ENCODE data around the gene CEP97. TPM values are rescaled to one million over a fixed set of nuclear protein-coding genes. Genes with fewer than 3 reads are reported as not detected.
A peak's percentile ranks its signal among the peaks of the same experiment; 100 is the strongest.
"Not testable (repeated sequence)": the region's sequence is repeated elsewhere in the genome, so short reads cannot be mapped to it uniquely, and the experiment has no call there.

The CEP97 gene
- total RNA-seq, 1 experiment from 2014 or later = 21.7 TPM

DNA sequence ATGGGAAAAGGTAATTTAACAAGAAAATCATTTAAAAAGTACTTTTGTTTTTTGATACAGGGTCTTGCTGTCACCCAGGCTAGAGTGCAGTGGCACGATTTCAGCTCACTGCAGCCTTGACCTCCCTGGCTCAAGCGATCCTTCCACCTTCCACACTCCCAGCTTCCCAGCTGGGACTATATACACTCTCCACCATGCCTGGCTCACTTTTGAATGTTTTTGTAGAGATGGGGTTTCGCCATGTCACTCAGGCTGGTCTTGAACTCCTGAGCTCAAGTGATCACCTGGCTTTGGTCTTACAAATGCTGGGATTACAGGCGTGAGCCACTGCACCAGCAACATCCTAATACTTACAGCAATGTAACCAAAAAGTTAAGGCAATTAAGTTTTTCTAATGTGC is 43.9 kb upstream of the CEP97 start:
- H3K27me3 ChIP-seq (ENCODE audit: low read length) = no peaks in the 10 kb centered on the region
- peaks cover 30% of the 10 kb centered on the region for H3K79me2 ChIP-seq (ENCODE audit: low read length)
- no peak overlapping the region for H3K9ac ChIP-seq (ENCODE audit: low read length)
- DNase-seq = no peak
- peaks cover 32% of the 10 kb centered on the region for H4K20me1 ChIP-seq (ENCODE audit: insufficient read depth, low read depth, low read length)
- no peak overlapping the region for H3K27ac ChIP-seq (ENCODE audit: low read length)
- no peak overlapping the region for H3K4me2 ChIP-seq (ENCODE audit: low read depth, low read length, poor library complexity, severe bottlenecking)
- H3K4me1 ChIP-seq (ENCODE audit: low read length) = peaks cover 31% of the 10 kb centered on the region
- no peaks in the 10 kb centered on the region for H3K9me2 ChIP-seq (replicated peaks; ENCODE audit: insufficient read depth, low read length)
- no peak overlapping the region for H3K4me3 ChIP-seq (ENCODE audit: low read length)
- H2AFZ ChIP-seq (ENCODE audit: low read length) = no peak overlapping the region
- H3K9me3 ChIP-seq (ENCODE audit: low read length) = no peaks in the 10 kb centered on the region
- H3K36me3 ChIP-seq (ENCODE audit: insufficient read depth, low read length) = peaks cover 53% of the 10 kb centered on the region

GRCh38 chr3:101685050-101685400 is 39.4 kb upstream of the CEP97 start:
- H3K9me3 ChIP-seq (ENCODE audit: low read length) = no peaks in the 10 kb centered on the region
- H4K20me1 ChIP-seq (ENCODE audit: insufficient read depth, low read depth, low read length) = peaks cover 34% of the 10 kb centered on the region
- H3K4me1 ChIP-seq (ENCODE audit: low read length) = peaks cover 28% of the 10 kb centered on the region
- H2AFZ ChIP-seq (ENCODE audit: low read length) = no peak overlapping the region
- peak overlapping the region; percentile 99 for H3K4me2 ChIP-seq (ENCODE audit: low read depth, low read length, poor library complexity, severe bottlenecking)
- peak overlapping the region; percentile 84 for H3K27ac ChIP-seq (ENCODE audit: low read length)
- no peaks in the 10 kb centered on the region for H3K9me2 ChIP-seq (replicated peaks; ENCODE audit: insufficient read depth, low read length)
- no peaks in the 10 kb centered on the region for H3K27me3 ChIP-seq (ENCODE audit: low read length)
- H3K4me3 ChIP-seq (ENCODE audit: low read length) = peak overlapping the region; percentile 98
- peaks cover 40% of the 10 kb centered on the region for H3K79me2 ChIP-seq (ENCODE audit: low read length)
- H3K9ac ChIP-seq (ENCODE audit: low read length) = peak overlapping the region; percentile 97
- DNase-seq = no peak
- peaks cover 60% of the 10 kb centered on the region for H3K36me3 ChIP-seq (ENCODE audit: insufficient read depth, low read length)

GRCh38 chr3:101685870-101686307 is 38.5 kb upstream of the CEP97 start:
- Histone ChIP-seq H3K9ac (ENCODE audit: low read length) (peak overlapping the region; percentile 97), H3K4me1 (ENCODE audit: low read length) (peaks cover 31% of the 10 kb centered on the region), H3K4me2 (ENCODE audit: low read depth, low read length, poor library complexity, severe bottlenecking) (peak overlapping the region; percentile 99), H4K20me1 (ENCODE audit: insufficient read depth, low read depth, low read length) (peaks cover 34% of the 10 kb centered on the region), H3K79me2 (ENCODE audit: low read length) (peaks cover 40% of the 10 kb centered on the region), H3K9me3 (ENCODE audit: low read length) (no peaks in the 10 kb centered on the region), H3K36me3 (ENCODE audit: insufficient read depth, low read length) (peaks cover 52% of the 10 kb centered on the region), H3K27me3 (ENCODE audit: low read length) (no peaks in the 10 kb centered on the region), H3K27ac (ENCODE audit: low read length) (peak overlapping the region; percentile 84), H3K4me3 (ENCODE audit: low read length) (peak overlapping the region; percentile 98), H3K9me2 (replicated peaks; ENCODE audit: insufficient read depth, low read length) (no peaks in the 10 kb centered on the region), H2AFZ (ENCODE audit: low read length) (no peak overlapping the region)
- peak; percentile 62 for DNase-seq

GRCh38 chr3:101687142-101687931 is 37.1 kb upstream of the CEP97 start:
- Histone ChIP-seq H3K27ac (ENCODE audit: low read length) (no peak overlapping the region), H2AFZ (ENCODE audit: low read length) (no peak overlapping the region), H4K20me1 (ENCODE audit: insufficient read depth, low read depth, low read length) (peaks cover 24% of the 10 kb centered on the region), H3K9ac (ENCODE audit: low read length) (peak overlapping the region; percentile 97), H3K36me3 (ENCODE audit: insufficient read depth, low read length) (peaks cover 38% of the 10 kb centered on the region), H3K9me3 (ENCODE audit: low read length) (no peaks in the 10 kb centered on the region), H3K4me3 (ENCODE audit: low read length) (peak overlapping the region; percentile 98), H3K27me3 (ENCODE audit: low read length) (no peaks in the 10 kb centered on the region), H3K79me2 (ENCODE audit: low read length) (peaks cover 40% of the 10 kb centered on the region), H3K4me1 (ENCODE audit: low read length) (peaks cover 43% of the 10 kb centered on the region), H3K4me2 (ENCODE audit: low read depth, low read length, poor library complexity, severe bottlenecking) (peak overlapping the region; percentile 99), H3K9me2 (replicated peaks; ENCODE audit: insufficient read depth, low read length) (no peaks in the 10 kb centered on the region)
- DNase-seq = no peak

DNA sequence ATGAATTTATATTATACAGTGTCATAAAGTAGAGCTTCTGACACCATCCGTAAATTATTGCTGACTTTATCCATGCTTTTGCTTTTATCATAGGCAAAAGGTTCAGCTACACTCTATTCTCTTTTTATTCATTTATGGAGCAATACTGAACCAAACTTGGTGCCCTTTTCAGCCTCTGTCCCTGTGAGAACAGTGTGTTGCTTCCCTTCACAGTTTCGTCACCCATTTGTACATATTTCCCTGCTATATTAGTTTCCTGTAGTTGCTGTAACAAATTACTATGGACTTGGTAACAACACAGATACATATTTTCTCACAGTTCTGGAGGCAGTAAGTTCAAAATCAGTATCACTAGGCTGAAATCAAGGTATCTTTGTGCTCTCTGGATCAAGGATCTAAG is 35.1 kb upstream of the CEP97 start:
- Histone ChIP-seq H3K27me3 (ENCODE audit: low read length) (no peaks in the 10 kb centered on the region), H3K9me3 (ENCODE audit: low read length) (no peaks in the 10 kb centered on the region), H3K27ac (ENCODE audit: low read length) (no peak overlapping the region), H3K36me3 (ENCODE audit: insufficient read depth, low read length) (peaks cover 19% of the 10 kb centered on the region), H3K4me2 (ENCODE audit: low read depth, low read length, poor library complexity, severe bottlenecking) (no peak overlapping the region), H3K9me2 (replicated peaks; ENCODE audit: insufficient read depth, low read length) (no peaks in the 10 kb centered on the region), H3K79me2 (ENCODE audit: low read length) (peaks cover 26% of the 10 kb centered on the region), H3K4me1 (ENCODE audit: low read length) (peaks cover 42% of the 10 kb centered on the region), H4K20me1 (ENCODE audit: insufficient read depth, low read depth, low read length) (peaks cover 17% of the 10 kb centered on the region), H2AFZ (ENCODE audit: low read length) (no peak overlapping the region), H3K9ac (ENCODE audit: low read length) (no peak overlapping the region), H3K4me3 (ENCODE audit: low read length) (no peak overlapping the region)
- DNase-seq = no peak

GRCh38 chr3:101690972-101691371 is 33.4 kb upstream of the CEP97 start:
- Histone ChIP-seq H3K27ac (ENCODE audit: low read length) (peak overlapping the region; percentile 77), H2AFZ (ENCODE audit: low read length) (peak overlapping the region; percentile 42; the same call in 1 of the 2 replicates), H3K9me2 (replicated peaks; ENCODE audit: insufficient read depth, low read length) (no peaks in the 10 kb centered on the region), H4K20me1 (ENCODE audit: insufficient read depth, low read depth, low read length) (peaks cover 2% of the 10 kb centered on the region), H3K4me1 (ENCODE audit: low read length) (peaks cover 27% of the 10 kb centered on the region), H3K79me2 (ENCODE audit: low read length) (peaks cover 9% of the 10 kb centered on the region), H3K36me3 (ENCODE audit: insufficient read depth, low read length) (peaks cover 2% of the 10 kb centered on the region), H3K4me3 (ENCODE audit: low read length) (no peak overlapping the region), H3K4me2 (ENCODE audit: low read depth, low read length, poor library complexity, severe bottlenecking) (no peak overlapping the region), H3K27me3 (ENCODE audit: low read length) (no peaks in the 10 kb centered on the region), H3K9ac (ENCODE audit: low read length) (peak overlapping the region; percentile 20; the same call in 1 of the 2 replicates), H3K9me3 (ENCODE audit: low read length) (no peaks in the 10 kb centered on the region)
- DNase-seq = no peak

GRCh38 chr3:101691685-101692671 is 32.4 kb upstream of the CEP97 start:
- DNase-seq; H3K27me3 ChIP-seq (ENCODE audit: low read length); H4K20me1 ChIP-seq (ENCODE audit: insufficient read depth, low read depth, low read length); H3K36me3 ChIP-seq (ENCODE audit: insufficient read depth, low read length); H3K79me2 ChIP-seq (ENCODE audit: low read length); H3K9me2 ChIP-seq (replicated peaks; ENCODE audit: insufficient read depth, low read length); H3K9me3 ChIP-seq (ENCODE audit: low read length): not testable (repeated sequence)
- Histone ChIP-seq H3K4me3 (ENCODE audit: low read length) (0 out of 2 replicates have a peak overlapping the region, but pooled peaks have one; percentile 12), H3K4me1 (ENCODE audit: low read length) (peaks cover 27% of the 10 kb centered on the region), H3K4me2 (ENCODE audit: low read depth, low read length, poor library complexity, severe bottlenecking) (peak overlapping the region; percentile 47), H3K9ac (ENCODE audit: low read length) (peak overlapping the region; percentile 34), H3K27ac (ENCODE audit: low read length) (peak overlapping the region; percentile 77), H2AFZ (ENCODE audit: low read length) (peak overlapping the region; percentile 79; the same call in 1 of the 2 replicates)

DNA sequence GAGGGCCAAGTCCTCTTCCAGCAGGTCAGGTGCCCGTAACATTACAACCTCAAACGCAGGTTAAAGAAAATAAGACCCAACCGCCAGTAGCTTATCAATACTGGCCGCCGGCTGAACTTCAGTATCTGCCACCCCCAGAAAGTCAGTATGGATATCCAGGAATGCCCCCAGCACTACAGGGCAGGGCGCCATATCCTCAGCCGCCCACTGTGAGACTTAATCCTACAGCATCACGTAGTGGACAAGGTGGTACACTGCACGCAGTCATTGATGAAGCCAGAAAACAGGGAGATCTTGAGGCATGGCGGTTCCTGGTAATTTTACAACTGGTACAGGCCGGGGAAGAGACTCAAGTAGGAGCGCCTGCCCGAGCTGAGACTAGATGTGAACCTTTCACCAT is 30.9 kb upstream of the CEP97 start:
- H3K9me2 ChIP-seq (replicated peaks; ENCODE audit: insufficient read depth, low read length); H2AFZ ChIP-seq (ENCODE audit: low read length); H3K27ac ChIP-seq (ENCODE audit: low read length); H3K27me3 ChIP-seq (ENCODE audit: low read length); H3K4me3 ChIP-seq (ENCODE audit: low read length); H4K20me1 ChIP-seq (ENCODE audit: insufficient read depth, low read depth, low read length); H3K79me2 ChIP-seq (ENCODE audit: low read length); H3K9ac ChIP-seq (ENCODE audit: low read length); H3K9me3 ChIP-seq (ENCODE audit: low read length); H3K36me3 ChIP-seq (ENCODE audit: insufficient read depth, low read length): not testable (repeated sequence)
- DNase-seq = peak; percentile 85
- Histone ChIP-seq H3K4me1 (ENCODE audit: low read length) (peaks cover 19% of the 10 kb centered on the region), H3K4me2 (ENCODE audit: low read depth, low read length, poor library complexity, severe bottlenecking) (peak overlapping the region; percentile 45)
